ENCODE measurements around the gene CD44. TPM values are rescaled to one million over a fixed set of nuclear protein-coding genes. Genes with fewer than 3 reads are reported as not detected.

The CD44 gene
- polyA plus RNA-seq, 1 of the 3 experiments (the other 2 are of a cell fraction), result 457 TPM

DNA sequence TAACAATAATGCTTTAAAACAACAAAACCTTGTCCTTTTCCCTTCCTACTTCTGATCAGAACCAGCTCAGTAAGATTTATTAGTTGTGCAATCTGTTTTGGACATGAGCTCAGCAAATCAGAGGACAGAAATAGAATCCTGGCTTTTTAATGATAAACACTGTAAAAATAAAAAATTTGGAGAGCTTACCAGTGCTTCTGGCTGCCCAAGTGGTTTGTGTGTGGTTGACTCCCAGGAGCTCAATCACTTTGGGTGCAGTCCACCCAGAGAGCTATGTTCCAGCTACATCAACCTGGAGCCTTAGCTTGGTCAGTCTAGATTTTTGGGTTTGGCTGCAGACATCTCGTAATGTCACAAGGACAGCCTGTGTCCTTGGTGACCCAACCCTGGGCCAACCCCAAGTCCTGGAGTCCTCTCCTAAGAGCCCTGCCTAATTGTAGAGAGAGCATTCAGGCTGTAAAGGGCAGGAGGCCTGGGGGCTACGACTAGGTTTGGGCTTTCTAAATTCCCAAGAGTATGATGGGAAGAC, 28.5 kb downstream of the CD44 start (continued):
- TF ChIP-seq, protein P1, sequence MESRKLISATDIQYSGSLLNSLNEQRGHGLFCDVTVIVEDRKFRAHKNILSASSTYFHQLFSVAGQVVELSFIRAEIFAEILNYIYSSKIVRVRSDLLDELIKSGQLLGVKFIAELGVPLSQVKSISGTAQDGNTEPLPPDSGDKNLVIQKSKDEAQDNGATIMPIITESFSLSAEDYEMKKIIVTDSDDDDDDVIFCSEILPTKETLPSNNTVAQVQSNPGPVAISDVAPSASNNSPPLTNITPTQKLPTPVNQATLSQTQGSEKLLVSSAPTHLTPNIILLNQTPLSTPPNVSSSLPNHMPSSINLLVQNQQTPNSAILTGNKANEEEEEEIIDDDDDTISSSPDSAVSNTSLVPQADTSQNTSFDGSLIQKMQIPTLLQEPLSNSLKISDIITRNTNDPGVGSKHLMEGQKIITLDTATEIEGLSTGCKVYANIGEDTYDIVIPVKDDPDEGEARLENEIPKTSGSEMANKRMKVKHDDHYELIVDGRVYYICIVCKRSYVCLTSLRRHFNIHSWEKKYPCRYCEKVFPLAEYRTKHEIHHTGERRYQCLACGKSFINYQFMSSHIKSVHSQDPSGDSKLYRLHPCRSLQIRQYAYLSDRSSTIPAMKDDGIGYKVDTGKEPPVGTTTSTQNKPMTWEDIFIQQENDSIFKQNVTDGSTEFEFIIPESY (IDR thresholded peaks at IDR 0.05; ENCODE audit: borderline replicate concordance, low read depth), result no peak
- TF ChIP-seq, protein P2, sequence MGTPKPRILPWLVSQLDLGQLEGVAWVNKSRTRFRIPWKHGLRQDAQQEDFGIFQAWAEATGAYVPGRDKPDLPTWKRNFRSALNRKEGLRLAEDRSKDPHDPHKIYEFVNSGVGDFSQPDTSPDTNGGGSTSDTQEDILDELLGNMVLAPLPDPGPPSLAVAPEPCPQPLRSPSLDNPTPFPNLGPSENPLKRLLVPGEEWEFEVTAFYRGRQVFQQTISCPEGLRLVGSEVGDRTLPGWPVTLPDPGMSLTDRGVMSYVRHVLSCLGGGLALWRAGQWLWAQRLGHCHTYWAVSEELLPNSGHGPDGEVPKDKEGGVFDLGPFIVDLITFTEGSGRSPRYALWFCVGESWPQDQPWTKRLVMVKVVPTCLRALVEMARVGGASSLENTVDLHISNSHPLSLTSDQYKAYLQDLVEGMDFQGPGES (IDR thresholded peaks at IDR 0.05; ENCODE audit: low read depth, low read length), result no peak

DNA sequence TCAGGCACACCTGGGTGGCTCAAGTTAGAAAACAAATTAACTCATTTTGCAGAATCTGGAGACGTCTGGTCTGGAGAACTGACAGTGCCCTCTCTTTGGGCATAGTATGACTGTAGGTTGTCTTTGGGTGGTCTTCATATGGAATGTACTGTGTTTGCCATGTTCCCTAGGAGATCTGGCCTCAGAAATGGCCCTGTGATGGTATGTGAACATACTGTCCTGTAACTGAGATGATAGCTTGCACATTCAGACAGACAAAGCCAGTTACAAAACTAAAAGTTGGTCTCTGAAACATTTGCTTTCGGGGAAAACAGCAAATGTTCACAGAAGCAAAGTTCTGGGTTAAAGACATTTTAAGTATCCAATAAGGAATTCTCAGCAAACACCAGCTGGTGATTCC, 29.7 kb downstream of the CD44 start:
- H4K20me1 ChIP-seq (ENCODE audit: insufficient read depth), result no peaks in the 10 kb centered on the region
- WGBS (ENCODE audit: low lambda C conversion rate), result 88% methylated on average over 2 of the region's 2 CpGs
- peak overlapping the region in 1 of 2 experiments; percentile 96; a peak in 2 of 4 replicates for H3K27ac ChIP-seq (ENCODE audit: low read depth in 2 of 2, low read length in 1 of 2)
- peaks cover 63% of the 10 kb centered on the region for H3F3A ChIP-seq (replicated peaks; ENCODE audit: insufficient read depth)
- H3K9ac ChIP-seq, result no peak overlapping the region
- no peak overlapping the region for H3K4me3 ChIP-seq (ENCODE audit: low read depth in 2 of 2, low read length in 1 of 2)
- CTCF ChIA-PET, result no interaction called here
- peaks cover 96% of the 10 kb centered on the region for H3K79me2 ChIP-seq (ENCODE audit: insufficient read depth)
- H3K36me3 ChIP-seq (replicated peaks in 1 of 2; ENCODE audit: control insufficient read depth in 1 of 2, insufficient read depth in 2 of 2, low read length in 1 of 2), result peaks cover 0 to 33% of the 10 kb centered on the region in 2 experiments
- DNase-seq, result no peak
- peaks cover 9 to 66% of the 10 kb centered on the region in 2 experiments for H3K4me1 ChIP-seq (ENCODE audit: control insufficient read depth in 1 of 2, insufficient read depth in 2 of 2, low read depth in 1 of 2, low read length in 1 of 2)
- POLR2A ChIA-PET, result no interaction called here
- TF ChIP-seq JUND (IDR thresholded peaks at IDR 0.05), result no peak
- TF ChIP-seq EP300 (IDR thresholded peaks at IDR 0.05; ENCODE audit: borderline replicate concordance in 1 of 2, low read depth in 1 of 2, low read length in 1 of 2), result no peak
- TF ChIP-seq RCOR1 (IDR thresholded peaks at IDR 0.05; ENCODE audit: low read length), result no peak
- H3K4me2 ChIP-seq, result peak overlapping the region; percentile 72
- no peak overlapping the region for H2AFZ ChIP-seq (ENCODE audit: low read depth)
- H3K9me2 ChIP-seq, result no peaks in the 10 kb centered on the region
- no peaks in the 10 kb centered on the region for H3K9me3 ChIP-seq
- H3K27me3 ChIP-seq (ENCODE audit: insufficient read depth), result no peaks in the 10 kb centered on the region

DNA sequence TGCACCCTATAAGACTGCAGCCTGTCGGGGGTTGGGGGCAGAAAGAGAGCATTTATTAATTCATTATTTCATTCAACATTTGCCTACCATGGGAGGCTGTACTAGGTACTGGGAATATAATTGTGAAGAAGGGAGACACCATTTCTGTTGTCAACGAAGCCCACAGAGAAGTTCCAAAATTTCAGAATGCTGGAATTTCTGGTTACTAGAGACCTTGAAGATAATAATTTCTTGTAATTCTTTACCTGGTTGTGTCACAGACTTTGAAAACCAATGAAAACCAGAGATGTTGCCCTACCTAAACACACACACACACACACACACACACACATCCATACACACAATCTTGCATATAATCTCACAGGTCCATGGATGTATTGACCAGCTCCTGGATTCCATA, 30.1 kb downstream of the CD44 start:
- 94% methylated on average over 2 of the region's 2 CpGs for WGBS (ENCODE audit: low lambda C conversion rate)

More for the DNA sequence above, 30.1 kb downstream of the CD44 start:
- Histone ChIP-seq H3K4me2 (0 out of 2 replicates have a peak overlapping the region, but pooled peaks have one; percentile 72), H3F3A (replicated peaks; ENCODE audit: insufficient read depth) (peaks cover 64% of the 10 kb centered on the region), H3K27ac (ENCODE audit: low read depth in 2 of 2, low read length in 1 of 2) (peak overlapping the region in 1 of 2 experiments; percentile 96; a peak in 2 of 4 replicates), H3K4me3 (ENCODE audit: low read depth in 2 of 2, low read length in 1 of 2) (no peak overlapping the region), H2AFZ (ENCODE audit: low read depth) (no peak overlapping the region), H3K9me3 (no peaks in the 10 kb centered on the region), H3K79me2 (ENCODE audit: insufficient read depth) (peaks cover 96% of the 10 kb centered on the region), H4K20me1 (ENCODE audit: insufficient read depth) (no peaks in the 10 kb centered on the region), H3K36me3 (replicated peaks in 1 of 2; ENCODE audit: control insufficient read depth in 1 of 2, insufficient read depth in 2 of 2, low read length in 1 of 2) (peaks cover 0 to 31% of the 10 kb centered on the region in 2 experiments), H3K9me2 (no peaks in the 10 kb centered on the region), H3K4me1 (ENCODE audit: control insufficient read depth in 1 of 2, insufficient read depth in 2 of 2, low read depth in 1 of 2, low read length in 1 of 2) (peaks cover 9 to 71% of the 10 kb centered on the region in 2 experiments), H3K27me3 (ENCODE audit: insufficient read depth) (no peaks in the 10 kb centered on the region), H3K9ac (no peak overlapping the region)
- DNase-seq, result no peak
- CTCF ChIA-PET, result no interaction called here
- POLR2A ChIA-PET, result no interaction called here
- TF ChIP-seq RAD21 (IDR thresholded peaks at IDR 0.05; ENCODE audit: low read length) (no peak), GATA2 (CRISPR knock-in tag; IDR thresholded peaks at IDR 0.05) (no peak), CHD2 (IDR thresholded peaks at IDR 0.05; ENCODE audit: low read length, partially characterized antibody) (no peak), RCOR1 (IDR thresholded peaks at IDR 0.05; ENCODE audit: low read length) (no peak), NFIC (IDR thresholded peaks at IDR 0.05; ENCODE audit: borderline replicate concordance) (no peak)
- TF ChIP-seq, protein P3, sequence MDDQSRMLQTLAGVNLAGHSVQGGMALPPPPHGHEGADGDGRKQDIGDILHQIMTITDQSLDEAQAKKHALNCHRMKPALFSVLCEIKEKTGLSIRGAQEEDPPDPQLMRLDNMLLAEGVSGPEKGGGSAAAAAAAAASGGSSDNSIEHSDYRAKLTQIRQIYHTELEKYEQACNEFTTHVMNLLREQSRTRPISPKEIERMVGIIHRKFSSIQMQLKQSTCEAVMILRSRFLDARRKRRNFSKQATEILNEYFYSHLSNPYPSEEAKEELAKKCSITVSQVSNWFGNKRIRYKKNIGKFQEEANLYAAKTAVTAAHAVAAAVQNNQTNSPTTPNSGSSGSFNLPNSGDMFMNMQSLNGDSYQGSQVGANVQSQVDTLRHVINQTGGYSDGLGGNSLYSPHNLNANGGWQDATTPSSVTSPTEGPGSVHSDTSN (IDR thresholded peaks at IDR 0.05), result no peak
- TF ChIP-seq, protein P4, sequence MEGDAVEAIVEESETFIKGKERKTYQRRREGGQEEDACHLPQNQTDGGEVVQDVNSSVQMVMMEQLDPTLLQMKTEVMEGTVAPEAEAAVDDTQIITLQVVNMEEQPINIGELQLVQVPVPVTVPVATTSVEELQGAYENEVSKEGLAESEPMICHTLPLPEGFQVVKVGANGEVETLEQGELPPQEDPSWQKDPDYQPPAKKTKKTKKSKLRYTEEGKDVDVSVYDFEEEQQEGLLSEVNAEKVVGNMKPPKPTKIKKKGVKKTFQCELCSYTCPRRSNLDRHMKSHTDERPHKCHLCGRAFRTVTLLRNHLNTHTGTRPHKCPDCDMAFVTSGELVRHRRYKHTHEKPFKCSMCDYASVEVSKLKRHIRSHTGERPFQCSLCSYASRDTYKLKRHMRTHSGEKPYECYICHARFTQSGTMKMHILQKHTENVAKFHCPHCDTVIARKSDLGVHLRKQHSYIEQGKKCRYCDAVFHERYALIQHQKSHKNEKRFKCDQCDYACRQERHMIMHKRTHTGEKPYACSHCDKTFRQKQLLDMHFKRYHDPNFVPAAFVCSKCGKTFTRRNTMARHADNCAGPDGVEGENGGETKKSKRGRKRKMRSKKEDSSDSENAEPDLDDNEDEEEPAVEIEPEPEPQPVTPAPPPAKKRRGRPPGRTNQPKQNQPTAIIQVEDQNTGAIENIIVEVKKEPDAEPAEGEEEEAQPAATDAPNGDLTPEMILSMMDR (IDR thresholded peaks at IDR 0.05), result no peak
- TF ChIP-seq, protein P1 (IDR thresholded peaks at IDR 0.05; ENCODE audit: borderline replicate concordance, low read depth), result no peak
- TF ChIP-seq, protein P5, sequence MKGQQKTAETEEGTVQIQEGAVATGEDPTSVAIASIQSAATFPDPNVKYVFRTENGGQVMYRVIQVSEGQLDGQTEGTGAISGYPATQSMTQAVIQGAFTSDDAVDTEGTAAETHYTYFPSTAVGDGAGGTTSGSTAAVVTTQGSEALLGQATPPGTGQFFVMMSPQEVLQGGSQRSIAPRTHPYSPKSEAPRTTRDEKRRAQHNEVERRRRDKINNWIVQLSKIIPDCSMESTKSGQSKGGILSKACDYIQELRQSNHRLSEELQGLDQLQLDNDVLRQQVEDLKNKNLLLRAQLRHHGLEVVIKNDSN (IDR thresholded peaks at IDR 0.05; ENCODE audit: borderline replicate concordance, low read depth), result no peak
